Neutrophil (primary cell): ENCODE results near the gene PNKP.

Experiments used
- H3K27ac ChIP-seq: fragments of 200-600 bp; sonication (generic); 2 replicates; pipeline ENCODE4 v1.5.1; 2016; ENCODE audit warnings: mild to moderate bottlenecking, moderate library complexity
- H3K27me3 ChIP-seq: fragments of 200-600 bp; sonication (generic); 2 replicates; pipeline ENCODE4 v1.6.0; 2016; ENCODE audit warnings: mild to moderate bottlenecking
- H3K36me3 ChIP-seq: fragments of 200-600 bp; sonication (generic); 2 replicates; pipeline ENCODE4 v1.5.1; 2017
- H3K4me1 ChIP-seq, 2 experiments: fragments of 200-600 bp in 1 of 2; sonication (generic) in 1 of 2; 1 replicate in 1 of 2; 2 replicates in 1 of 2; pipeline versions ENCODE4 v1.5.1 to v1.6.1; 2013 to 2016; ENCODE audit warnings: low read depth in 1 of 2, low read length in 1 of 2, mild to moderate bottlenecking in 1 of 2, moderate library complexity in 1 of 2; ENCODE audit not compliant: control insufficient read depth in 1 of 2, insufficient read depth in 1 of 2
- H3K4me3 ChIP-seq, 2 experiments: fragments of 200-600 bp in 1 of 2; sonication (generic) in 1 of 2; 1 replicate in 1 of 2; 2 replicates in 1 of 2; pipeline ENCODE4 v1.5.1; 2013 to 2016; ENCODE audit warnings: low read depth in 1 of 2, low read length in 1 of 2, mild to moderate bottlenecking in 1 of 2, moderate library complexity in 1 of 2
- H3K9me3 ChIP-seq: fragments of 200-600 bp; sonication (generic); 2 replicates; pipeline ENCODE4 v1.5.1; 2016
- TF ChIP-seq, protein P1 (sequence below): fragments of 200-600 bp; sonication (generic); IDR thresholded peaks from 2 replicates; pipeline ENCODE4 v1.5.1; 2016; ENCODE audit warnings: antibody characterized with exemption

Gene PNKP

DNA sequence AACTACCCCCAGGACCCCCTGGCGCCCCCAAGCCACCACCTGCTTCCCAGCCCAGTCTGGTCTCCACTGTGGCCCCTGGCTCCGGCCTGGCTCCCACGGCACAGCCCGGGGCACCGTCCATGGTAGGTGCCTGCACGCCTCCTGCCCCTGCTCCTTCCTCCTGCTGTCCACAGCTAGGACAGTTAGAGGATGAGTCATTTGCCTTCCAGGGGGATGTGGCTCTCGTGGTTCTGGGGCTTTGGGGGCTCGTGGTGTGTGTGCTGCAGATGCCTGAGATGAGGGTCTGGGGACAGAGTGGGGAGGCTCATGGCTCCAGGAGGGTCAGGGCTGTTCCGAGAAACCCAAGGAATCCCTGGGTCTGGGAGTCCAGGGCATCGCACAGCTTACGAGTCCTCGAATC, 36.6 kb downstream of the PNKP start:
- no peaks in the 10 kb centered on the region for H3K27me3 ChIP-seq
- H3K4me3 ChIP-seq, result no peak overlapping the region
- no peaks in the 10 kb centered on the region for H3K9me3 ChIP-seq
- peaks cover 29 to 31% of the 10 kb centered on the region in 2 experiments for H3K4me1 ChIP-seq
- peak overlapping the region; percentile 85 for H3K27ac ChIP-seq
- H3K36me3 ChIP-seq, result peaks cover 94% of the 10 kb centered on the region
- TF ChIP-seq, protein P1, sequence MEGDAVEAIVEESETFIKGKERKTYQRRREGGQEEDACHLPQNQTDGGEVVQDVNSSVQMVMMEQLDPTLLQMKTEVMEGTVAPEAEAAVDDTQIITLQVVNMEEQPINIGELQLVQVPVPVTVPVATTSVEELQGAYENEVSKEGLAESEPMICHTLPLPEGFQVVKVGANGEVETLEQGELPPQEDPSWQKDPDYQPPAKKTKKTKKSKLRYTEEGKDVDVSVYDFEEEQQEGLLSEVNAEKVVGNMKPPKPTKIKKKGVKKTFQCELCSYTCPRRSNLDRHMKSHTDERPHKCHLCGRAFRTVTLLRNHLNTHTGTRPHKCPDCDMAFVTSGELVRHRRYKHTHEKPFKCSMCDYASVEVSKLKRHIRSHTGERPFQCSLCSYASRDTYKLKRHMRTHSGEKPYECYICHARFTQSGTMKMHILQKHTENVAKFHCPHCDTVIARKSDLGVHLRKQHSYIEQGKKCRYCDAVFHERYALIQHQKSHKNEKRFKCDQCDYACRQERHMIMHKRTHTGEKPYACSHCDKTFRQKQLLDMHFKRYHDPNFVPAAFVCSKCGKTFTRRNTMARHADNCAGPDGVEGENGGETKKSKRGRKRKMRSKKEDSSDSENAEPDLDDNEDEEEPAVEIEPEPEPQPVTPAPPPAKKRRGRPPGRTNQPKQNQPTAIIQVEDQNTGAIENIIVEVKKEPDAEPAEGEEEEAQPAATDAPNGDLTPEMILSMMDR, result no peak

DNA sequence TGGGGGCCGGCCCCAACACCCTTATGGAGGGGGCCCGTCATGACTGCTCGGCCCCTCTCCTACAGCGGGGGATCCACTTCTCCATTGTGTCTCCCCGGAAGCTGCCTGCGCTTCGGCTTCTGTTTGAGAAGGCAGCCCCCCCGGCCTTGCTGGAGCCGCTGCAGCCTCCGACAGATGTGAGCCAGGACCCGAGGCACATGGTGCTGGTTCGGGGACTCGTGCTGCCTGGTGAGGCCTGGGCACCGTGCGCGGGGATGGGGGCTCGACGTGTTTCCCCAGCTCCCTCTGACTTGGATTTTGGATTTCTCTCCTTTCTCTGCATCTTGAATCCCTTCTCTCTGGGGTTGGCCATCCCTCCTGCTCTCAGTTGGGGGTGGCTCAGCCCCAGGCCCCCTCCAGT, 37.7 kb downstream of the PNKP start:
- TF ChIP-seq, protein P1, result no peak
- no peak overlapping the region for H3K27ac ChIP-seq

DNA sequence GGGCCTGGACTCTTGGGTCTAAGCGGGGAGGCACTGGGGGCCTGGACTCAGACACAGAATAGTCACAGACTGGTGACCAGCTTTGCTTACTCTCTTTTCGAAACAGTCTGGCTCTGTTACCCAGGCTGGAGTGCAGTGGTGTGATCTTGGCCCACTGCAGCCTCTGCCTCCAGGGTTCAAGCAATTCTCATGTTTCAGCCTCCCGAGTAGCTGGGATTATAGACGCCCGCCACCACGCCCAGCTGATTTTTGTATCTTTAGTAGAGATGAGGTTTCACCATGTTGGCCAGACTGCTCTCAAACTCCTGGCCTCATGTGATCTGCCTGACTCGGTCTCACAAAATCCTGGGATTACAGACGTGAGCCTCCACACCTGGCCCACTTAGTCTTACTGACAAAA, 38.2 kb downstream of the PNKP start:
- Histone ChIP-seq H3K27ac (no peak overlapping the region), H3K4me3 (no peak overlapping the region), H3K9me3 (no peaks in the 10 kb centered on the region), H3K4me1 (peaks cover 29 to 31% of the 10 kb centered on the region in 2 experiments), H3K36me3 (peaks cover 79% of the 10 kb centered on the region), H3K27me3 (no peaks in the 10 kb centered on the region)
- TF ChIP-seq, protein P1, result no peak

More for the DNA sequence above, 37.7 kb downstream of the PNKP start:
- Histone ChIP-seq H3K36me3 (peaks cover 83% of the 10 kb centered on the region), H3K27me3 (no peaks in the 10 kb centered on the region), H3K4me1 (peaks cover 29 to 31% of the 10 kb centered on the region in 2 experiments), H3K4me3 (no peak overlapping the region), H3K9me3 (no peaks in the 10 kb centered on the region)

DNA sequence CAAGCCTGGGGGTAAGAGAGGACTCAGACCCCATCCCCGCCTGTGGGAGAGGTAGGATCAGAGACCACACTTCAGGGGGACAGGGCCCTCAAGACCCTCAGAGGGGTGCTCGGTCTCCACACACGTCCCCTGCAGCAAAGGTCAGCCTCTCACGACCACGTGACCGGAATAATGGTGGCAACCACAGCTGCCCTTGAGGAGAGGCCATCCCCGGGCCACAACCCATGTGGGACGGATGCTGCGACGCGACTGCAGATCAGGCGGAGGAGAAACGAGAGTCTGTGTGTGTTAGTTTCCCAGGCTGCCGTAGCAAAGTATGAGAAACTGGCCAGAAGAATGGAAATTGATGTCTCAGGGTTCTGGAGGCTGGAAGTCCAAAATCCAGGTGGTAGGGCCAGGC, 40.3 kb downstream of the PNKP start:
- TF ChIP-seq, protein P1, result no peak
- no peak overlapping the region for H3K27ac ChIP-seq
- no peak overlapping the region for H3K4me3 ChIP-seq
- peaks cover 75% of the 10 kb centered on the region for H3K36me3 ChIP-seq
- peaks cover 15 to 18% of the 10 kb centered on the region in 2 experiments for H3K4me1 ChIP-seq
- no peaks in the 10 kb centered on the region for H3K27me3 ChIP-seq
- H3K9me3 ChIP-seq, result no peaks in the 10 kb centered on the region

DNA sequence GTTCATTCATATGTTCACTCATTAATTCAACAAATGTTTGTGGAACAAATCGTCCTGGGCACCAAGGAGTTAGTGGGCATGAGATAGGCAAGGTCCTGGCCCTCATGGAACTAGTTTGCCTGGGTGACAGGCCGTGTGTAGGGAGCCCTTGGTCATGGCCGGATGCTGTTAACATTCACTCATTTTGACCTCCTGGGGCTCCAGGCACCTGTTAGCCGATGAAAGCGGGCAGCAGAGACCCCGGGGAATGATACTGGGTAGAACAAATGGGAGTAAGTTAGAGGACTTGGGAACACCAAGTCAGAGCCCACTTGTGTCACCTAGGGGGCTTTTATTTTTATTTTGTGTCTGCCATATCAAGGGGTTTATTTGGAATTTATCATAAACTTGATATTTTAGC, 42.7 kb downstream of the PNKP start:
- Histone ChIP-seq H3K36me3 (peaks cover 62% of the 10 kb centered on the region), H3K4me1 (peaks cover 0 to 6% of the 10 kb centered on the region in 2 experiments), H3K9me3 (no peaks in the 10 kb centered on the region), H3K27ac (no peak overlapping the region), H3K4me3 (no peak overlapping the region), H3K27me3 (no peaks in the 10 kb centered on the region)
- TF ChIP-seq, protein P1, result no peak

DNA sequence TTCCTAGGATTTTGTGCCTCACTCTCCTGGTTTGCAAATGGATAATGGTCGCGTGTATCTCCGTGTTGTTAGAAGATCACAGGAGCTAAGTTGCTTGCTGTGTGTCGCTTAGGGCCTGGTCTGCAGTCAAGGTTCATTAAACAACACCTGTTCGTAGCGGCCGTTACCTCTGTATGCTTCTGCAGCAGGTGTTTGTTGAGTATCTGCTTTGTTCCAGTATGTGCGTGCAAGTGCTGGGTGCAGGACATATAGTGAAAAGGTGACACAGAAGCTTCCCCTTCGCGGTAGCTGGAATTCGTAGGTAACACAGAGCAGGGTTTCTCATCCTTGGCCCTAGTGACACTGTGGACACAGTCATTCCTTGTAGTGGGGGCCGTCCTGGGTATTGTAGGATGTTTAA, 43.9 kb downstream of the PNKP start:
- Histone ChIP-seq H3K36me3 (peaks cover 50% of the 10 kb centered on the region), H3K27ac (no peak overlapping the region), H3K9me3 (no peaks in the 10 kb centered on the region), H3K4me1 (peaks cover 7 to 18% of the 10 kb centered on the region in 2 experiments), H3K27me3 (no peaks in the 10 kb centered on the region), H3K4me3 (no peak overlapping the region)
- TF ChIP-seq, protein P1, result no peak
